Small intestine (tissue), 7 donors: Measurements from ENCODE around the gene ASB10. TPM values are rescaled to one million over a fixed set of nuclear protein-coding genes. Genes with fewer than 3 reads are reported as not detected.

Source experiments
- DNase-seq, 2 donors: peaks; one replicate each; pipeline versions ENCODE4 v3.0.0 to v3.0.0-alpha.2; 2013
- FAIRE-seq: peaks from 2 replicates; lab custom pipeline; 2012; peaks lifted over from hg19 to GRCh38; lab: Jason Lieb, UNC
- H3K27ac ChIP-seq, 3 donors: one replicate each; pipeline ENCODE4 v1.5.1; 2013; ENCODE audit warnings: low read length in 2 of 3, mild to moderate bottlenecking in 2 of 3, control low read depth in 1 of 3, inconsistent platforms in 1 of 3, low read depth in 1 of 3, moderate library complexity in 1 of 3
- H3K27me3 ChIP-seq, 3 donors: one replicate each; pipeline ENCODE4 v1.6.1; 2013; ENCODE audit warnings: low read length in 3 of 3, inconsistent platforms in 1 of 3; ENCODE audit not compliant: control insufficient read depth in 3 of 3, insufficient read depth in 3 of 3
- H3K36me3 ChIP-seq, 3 donors: one replicate each; pipeline ENCODE4 v1.6.1; 2013; ENCODE audit warnings: low read length in 3 of 3, inconsistent platforms in 1 of 3, low read depth in 1 of 3, mild to moderate bottlenecking in 1 of 3, moderate library complexity in 1 of 3; ENCODE audit not compliant: control insufficient read depth in 3 of 3, insufficient read depth in 2 of 3
- H3K4me1 ChIP-seq, 3 donors: one replicate each; pipeline ENCODE4 v1.6.1; 2013; ENCODE audit warnings: low read length in 2 of 3, inconsistent platforms in 1 of 3, low read depth in 1 of 3, mild to moderate bottlenecking in 1 of 3, moderate library complexity in 1 of 3; ENCODE audit not compliant: control insufficient read depth in 3 of 3, insufficient read depth in 2 of 3
- H3K4me3 ChIP-seq, 3 donors: one replicate each; pipeline ENCODE4 v1.5.1; 2013; ENCODE audit warnings: low read length in 3 of 3, control low read depth in 1 of 3, inconsistent platforms in 1 of 3, low read depth in 1 of 3, mild to moderate bottlenecking in 1 of 3, moderate library complexity in 1 of 3
- H3K9me3 ChIP-seq, 2 donors: one replicate each; pipeline ENCODE4 v1.6.1; 2013; ENCODE audit warnings: low read depth in 1 of 2, low read length in 1 of 2; ENCODE audit not compliant: control insufficient read depth in 2 of 2, insufficient read depth in 1 of 2
- WGBS, 3 donors: extraction: QIAGEN DNeasy Blood & Tissue Kit; methylation state at CpG; one replicate each; pipeline ENCODE4 v1.1.7; 2013; 5-methylcytosine and 5-hydroxymethylcytosine counted together
- polyA plus RNA-seq, 4 donors: library from polyadenylated mRNA; stranded (reverse) in 3 of 4; unstranded in 1 of 4; fragments of 200-250 nt in 3 of 4; fragments of 120-200 nt in 1 of 4; gene quantifications; one replicate each; pipeline versions ENCODE4 v1.2.1 to v1.2.3, GENCODE V29; 2013
- donor health status: healthy with polysubstance abuse.
- donor health status: control.
- donor health status: control.
- donor health status: Bipolar disorder and iron deficiency.
- donor health status: healthy.

The ASB10 gene
- polyA plus RNA-seq, 4 donors = not detected

GRCh38 chr7:151168003-151168786 is 18.9 kb downstream of the ASB10 start:
- FAIRE-seq (no peak), DNase-seq (peak; percentile 25 to 75)
- peaks cover 10 to 68% (median 21%) of the 10 kb centered on the region in 3 donors for H3K27me3 ChIP-seq
- H3K4me3 ChIP-seq = peak overlapping the region in 1 of 3 donors; percentile 53
- H3K27ac ChIP-seq = no peak overlapping the region
- peaks cover 0 to 5% of the 10 kb centered on the region in 2 donors for H3K9me3 ChIP-seq
- 1 to 2% (median 1%) methylated on average over 42 to 52 of the region's 52 CpGs for WGBS, 3 donors
- no peaks in the 10 kb centered on the region for H3K36me3 ChIP-seq
- peaks cover 0 to 4% (median 0%) of the 10 kb centered on the region in 3 donors for H3K4me1 ChIP-seq

- WGBS, 3 donors = 0 to 1% (median 1%) methylated on average over 54 to 101 of the region's 101 CpGs
- no peak within 1 kb of the TSS for H3K27ac ChIP-seq
- H3K4me3 ChIP-seq = peak within 1 kb of the TSS in 1 of 3 donors; percentile 53
- no peak for FAIRE-seq
- H3K27me3 ChIP-seq = peaks cover 10 to 66% (median 25%) of the 10 kb centered on the region in 3 donors
- DNase-seq = peak in 1 of 2 donors; percentile 46
- no peaks in the 10 kb centered on the region for H3K36me3 ChIP-seq
- H3K9me3 ChIP-seq = no peaks in the 10 kb centered on the region
- peaks cover 0 to 4% (median 0%) of the 10 kb centered on the region in 3 donors for H3K4me1 ChIP-seq
Measured at GRCh38 chr7:151167197-151167961, 19.7 kb downstream of the ASB10 start, which contains the start of gene GBX1. TSS of gene GBX1 (minus strand) at chr7:151167694. CDS start at chr7:151167548, 146 bp downstream.

GRCh38 chr7:151166629-151167196 is 20.3 kb downstream of the ASB10 start:
- Histone ChIP-seq H3K9me3 (no peaks in the 10 kb centered on the region), H3K27me3 (peaks cover 10 to 63% (median 25%) of the 10 kb centered on the region in 3 donors), H3K4me3 (peak overlapping the region in 1 of 3 donors; percentile 53), H3K4me1 (peaks cover 0 to 4% (median 0%) of the 10 kb centered on the region in 3 donors), H3K36me3 (no peaks in the 10 kb centered on the region), H3K27ac (no peak overlapping the region)
- 8 to 13% (median 10%) methylated on average over 27 to 31 of the region's 31 CpGs for WGBS, 3 donors
- DNase-seq = no peak
- FAIRE-seq = no peak

- Histone ChIP-seq H3K27me3 (peaks cover 3 to 44% (median 21%) of the 10 kb centered on the region in 3 donors), H3K9me3 (no peaks in the 10 kb centered on the region), H3K4me3 (no peak overlapping the region), H3K27ac (no peak overlapping the region), H3K36me3 (no peaks in the 10 kb centered on the region), H3K4me1 (peaks cover 0 to under 1% (median 0%) of the 10 kb centered on the region in 3 donors)
- WGBS, 3 donors = 34 to 62% (median 48%) methylated on average over 1 of the region's 1 CpG
- DNase-seq (no peak), FAIRE-seq (no peak)
Measured at GRCh38 chr7:151161757-151162156, 25.3 kb downstream of the ASB10 start.

- Histone ChIP-seq H3K27me3 (peaks cover 2 to 17% (median 2%) of the 10 kb centered on the region in 3 donors), H3K4me3 (no peak overlapping the region), H3K27ac (no peak overlapping the region), H3K9me3 (no peaks in the 10 kb centered on the region), H3K36me3 (no peaks in the 10 kb centered on the region), H3K4me1 (no peaks in the 10 kb centered on the region)
- DNase-seq = peak in 1 of 2 donors; percentile 12
- no peak for FAIRE-seq
- 43 to 59% (median 52%) methylated on average over 7 of the region's 7 CpGs for WGBS, 3 donors
Measured at GRCh38 chr7:151157645-151158329, 29.3 kb downstream of the ASB10 start.

GRCh38 chr7:151152643-151153513 is 34.2 kb downstream of the ASB10 start:
- Histone ChIP-seq H3K9me3 (no peaks in the 10 kb centered on the region), H3K27me3 (peaks cover under 1 to 20% (median 2%) of the 10 kb centered on the region in 3 donors), H3K4me1 (no peaks in the 10 kb centered on the region), H3K36me3 (no peaks in the 10 kb centered on the region), H3K4me3 (no peak overlapping the region), H3K27ac (no peak overlapping the region)
- WGBS, 3 donors = 63 to 74% (median 67%) methylated on average over 6 of the region's 6 CpGs
- no peak for DNase-seq
- no peak for FAIRE-seq

GRCh38 chr7:151150388-151150787 is 36.7 kb downstream of the ASB10 start:
- FAIRE-seq (no peak), DNase-seq (peak in 1 of 2 donors; percentile 35)
- H3K36me3 ChIP-seq = peaks cover 0 to 3% (median 0%) of the 10 kb centered on the region in 3 donors
- 12 to 58% (median 39%) methylated on average over 3 of the region's 3 CpGs for WGBS, 3 donors
- peaks cover 0 to 16% (median 0%) of the 10 kb centered on the region in 3 donors for H3K27me3 ChIP-seq
- no peaks in the 10 kb centered on the region for H3K4me1 ChIP-seq
- no peaks in the 10 kb centered on the region for H3K9me3 ChIP-seq
- H3K4me3 ChIP-seq = no peak overlapping the region
- no peak overlapping the region for H3K27ac ChIP-seq
